ENCODE results near the gene UQCC2. TPM values are rescaled to one million over a fixed set of nuclear protein-coding genes. Genes with fewer than 3 reads are reported as not detected.

Gene UQCC2
- polyA plus RNA-seq, 1 of the 3 experiments (the other 2 are of a cell fraction) = 59.0 TPM

DNA sequence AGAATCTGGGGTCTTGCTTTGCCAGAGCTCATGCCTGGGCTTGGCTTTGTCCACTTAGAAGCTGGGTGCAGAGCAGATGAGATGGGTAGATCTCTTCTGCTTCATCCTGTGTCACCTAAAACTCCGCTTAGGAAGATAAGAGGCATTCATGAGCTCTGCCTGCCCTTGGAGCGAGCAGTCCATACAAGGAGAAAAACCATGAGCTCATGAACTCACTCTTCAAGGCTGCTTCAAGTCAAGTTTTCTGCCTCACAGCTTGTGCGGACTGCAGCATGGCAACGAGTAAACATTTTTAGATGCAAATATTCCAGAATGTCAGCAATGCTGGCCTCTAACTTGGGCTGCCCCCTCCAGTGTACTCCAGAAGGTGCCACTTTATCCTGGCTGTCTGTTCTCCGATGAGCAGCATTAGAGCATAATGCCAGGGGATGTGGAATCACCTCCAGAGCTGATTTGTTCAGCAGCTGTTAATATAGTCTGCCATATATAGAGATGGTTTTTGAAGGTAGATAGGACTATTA is 10.7 kb upstream of the UQCC2 start (continued):
- no peak for TF ChIP-seq CTCF (IDR thresholded peaks at IDR 0.05)
- no peak for TF ChIP-seq FOXJ3 (CRISPR knock-in tag; IDR thresholded peaks at IDR 0.05)
- TF ChIP-seq NFIC (IDR thresholded peaks at IDR 0.05; ENCODE audit: borderline replicate concordance) = no peak
- no peak for TF ChIP-seq NRF1 (IDR thresholded peaks at IDR 0.05; ENCODE audit: low read depth, low read length)

- ChIA-PET CTCF (interaction anchor here (1.0 to 3.4 kb wide), 4 partner anchors 10 to 136 kb away, joined by 3 to 21 read pairs (median 10); partner anchors contain the start of gene UQCC2), POLR2A (interaction anchor here (1.1 kb wide), 1 partner anchor 10 kb away, joined by 3 read pairs; the partner anchor contains the start of gene UQCC2)
- H4K20me1 ChIP-seq (ENCODE audit: insufficient read depth) = no peaks in the 10 kb centered on the region
Observed at GRCh38 chr6:33721508-33721907, 10.0 kb upstream of the UQCC2 start.

GRCh38 chr6:33720998-33721397 is 9.5 kb upstream of the UQCC2 start:
- ChIA-PET CTCF (no interaction called here), POLR2A (no interaction called here)
- Histone ChIP-seq H3K4me1 (ENCODE audit: control insufficient read depth in 1 of 2, insufficient read depth in 2 of 2, low read depth in 1 of 2, low read length in 1 of 2) (no peaks in the 10 kb centered on the region), H3K79me2 (ENCODE audit: insufficient read depth) (no peaks in the 10 kb centered on the region), H3K4me2 (no peak overlapping the region), H3K36me3 (replicated peaks in 1 of 2; ENCODE audit: control insufficient read depth in 1 of 2, insufficient read depth in 2 of 2, low read length in 1 of 2) (no peaks in the 10 kb centered on the region), H2AFZ (ENCODE audit: low read depth) (no peak overlapping the region), H3F3A (replicated peaks; ENCODE audit: insufficient read depth) (no peaks in the 10 kb centered on the region), H3K27ac (ENCODE audit: low read depth in 2 of 2, low read length in 1 of 2) (no peak overlapping the region), H4K20me1 (ENCODE audit: insufficient read depth) (no peaks in the 10 kb centered on the region), H3K9me3 (no peaks in the 10 kb centered on the region), H3K4me3 (ENCODE audit: low read depth in 2 of 2, low read length in 1 of 2) (no peak overlapping the region), H3K9me2 (no peaks in the 10 kb centered on the region), H3K27me3 (ENCODE audit: insufficient read depth) (peaks cover 50% of the 10 kb centered on the region), H3K9ac (no peak overlapping the region)
- DNase-seq = no peak
- 67% methylated on average over 1 of the region's 1 CpG for whole genome bisulfite sequencing (ENCODE audit: low lambda C conversion rate)
- no peak for TF ChIP-seq PBX3 (IDR thresholded peaks at IDR 0.05)

More at GRCh38 chr6:33721508-33721907, 10.0 kb upstream of the UQCC2 start:
- H3K27me3 ChIP-seq (ENCODE audit: insufficient read depth) = peaks cover 55% of the 10 kb centered on the region
- H3K27ac ChIP-seq (ENCODE audit: low read depth in 2 of 2, low read length in 1 of 2) = no peak overlapping the region
- no peaks in the 10 kb centered on the region for H3K9me3 ChIP-seq
- H3K9me2 ChIP-seq = no peaks in the 10 kb centered on the region
- H3K4me3 ChIP-seq (ENCODE audit: low read depth in 2 of 2, low read length in 1 of 2) = no peak overlapping the region
- no peaks in the 10 kb centered on the region for H3K4me1 ChIP-seq (ENCODE audit: control insufficient read depth in 1 of 2, insufficient read depth in 2 of 2, low read depth in 1 of 2, low read length in 1 of 2)
- no peak overlapping the region for H2AFZ ChIP-seq (ENCODE audit: low read depth)
- TF ChIP-seq FOXJ3 (CRISPR knock-in tag; IDR thresholded peaks at IDR 0.05) (no peak), TCF12 (IDR thresholded peaks at IDR 0.05) (no peak), YY1 (IDR thresholded peaks at IDR 0.05; ENCODE audit: low read depth) (no peak), PBX3 (IDR thresholded peaks at IDR 0.05) (no peak), POLR2AphosphoS5 (IDR thresholded peaks at IDR 0.05; ENCODE audit: low read depth, low read length) (no peak)
- TF ChIP-seq, protein P1, sequence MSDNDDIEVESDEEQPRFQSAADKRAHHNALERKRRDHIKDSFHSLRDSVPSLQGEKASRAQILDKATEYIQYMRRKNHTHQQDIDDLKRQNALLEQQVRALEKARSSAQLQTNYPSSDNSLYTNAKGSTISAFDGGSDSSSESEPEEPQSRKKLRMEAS (IDR thresholded peaks at IDR 0.05; ENCODE audit: low read depth) = no peak
- H3K79me2 ChIP-seq (ENCODE audit: insufficient read depth) = no peaks in the 10 kb centered on the region
- no peaks in the 10 kb centered on the region for H3K36me3 ChIP-seq (replicated peaks in 1 of 2; ENCODE audit: control insufficient read depth in 1 of 2, insufficient read depth in 2 of 2, low read length in 1 of 2)
- no peak for DNase-seq
- WGBS (ENCODE audit: low lambda C conversion rate) = 43% methylated on average over 5 of the region's 5 CpGs
- no peaks in the 10 kb centered on the region for H3F3A ChIP-seq (replicated peaks; ENCODE audit: insufficient read depth)
- H3K4me2 ChIP-seq = no peak overlapping the region
- no peak overlapping the region for H3K9ac ChIP-seq

Data from SK-N-SH (cell line).